ENCODE measurements around the gene MED25.
"Not testable (repeated sequence)": the region's sequence is repeated elsewhere in the genome, so short reads cannot be mapped to it uniquely, and the experiment has no call there.

Gene MED25

GRCh38 chr19:49816590-49816989 lies 1.5 kb upstream of the MED25 start:
- no peak for DNase-seq (ENCODE audit: low read depth)

- DNase-seq (ENCODE audit: low read depth) = no peak
Measured at GRCh38 chr19:49818649-49819370, 721 bp downstream of the MED25 start.

GRCh38 chr19:49819452-49820115 lies 1.5 kb downstream of the MED25 start:
- not testable (repeated sequence) for DNase-seq (ENCODE audit: low read depth)

GRCh38 chr19:49820125-49820524 lies 2.0 kb downstream of the MED25 start:
- DNase-seq (ENCODE audit: low read depth) = no peak

GRCh38 chr19:49823472-49823871 lies 5.4 kb downstream of the MED25 start:
- DNase-seq (ENCODE audit: low read depth) = no peak

GRCh38 chr19:49824662-49825061 lies 6.6 kb downstream of the MED25 start:
- DNase-seq (ENCODE audit: low read depth) = no peak

- DNase-seq (ENCODE audit: low read depth) = no peak
Measured at GRCh38 chr19:49827034-49827433, 8.9 kb downstream of the MED25 start.

GRCh38 chr19:49829200-49829599 lies 11.1 kb downstream of the MED25 start:
- DNase-seq (ENCODE audit: low read depth) = no peak

- DNase-seq (ENCODE audit: low read depth) = no peak
Measured at GRCh38 chr19:49829721-49830120, 11.6 kb downstream of the MED25 start.

- DNase-seq (ENCODE audit: low read depth) = no peak
Measured at GRCh38 chr19:49830766-49831165, 12.7 kb downstream of the MED25 start.

- DNase-seq (ENCODE audit: low read depth) = no peak
Measured at GRCh38 chr19:49831592-49831991, 13.5 kb downstream of the MED25 start.

- peak; percentile 45 for DNase-seq (ENCODE audit: low read depth)
Measured at GRCh38 chr19:49832556-49832955, 14.5 kb downstream of the MED25 start.

- no peak for DNase-seq (ENCODE audit: low read depth)
Measured at GRCh38 chr19:49833599-49833998, 15.5 kb downstream of the MED25 start.

- DNase-seq (ENCODE audit: low read depth) = no peak
Measured at GRCh38 chr19:49835562-49835961, 17.5 kb downstream of the MED25 start.

- DNase-seq (ENCODE audit: low read depth) = no peak
Measured at GRCh38 chr19:49836176-49837008, 18.3 kb downstream of the MED25 start.

GRCh38 chr19:49837009-49837310 lies 18.9 kb downstream of the MED25 start:
- DNase-seq (ENCODE audit: low read depth) = no peak

- DNase-seq (ENCODE audit: low read depth) = no peak
Measured at GRCh38 chr19:49837425-49837824, 19.3 kb downstream of the MED25 start.

GRCh38 chr19:49838885-49839588 lies 20.9 kb downstream of the MED25 start:
- no peak for DNase-seq (ENCODE audit: low read depth)

GRCh38 chr19:49839713-49840112 lies 21.6 kb downstream of the MED25 start:
- DNase-seq (ENCODE audit: low read depth) = no peak

- DNase-seq (ENCODE audit: low read depth) = no peak
Measured at GRCh38 chr19:49840321-49840720, 22.2 kb downstream of the MED25 start.

GRCh38 chr19:49840736-49841249 lies 22.7 kb downstream of the MED25 start:
- no peak for DNase-seq (ENCODE audit: low read depth)

GRCh38 chr19:49843265-49843664 lies 25.2 kb downstream of the MED25 start:
- no peak for DNase-seq (ENCODE audit: low read depth)
